Esophagus muscularis mucosa (tissue), 4 donors: ENCODE data around the gene BMP2K. TPM values are rescaled to one million over a fixed set of nuclear protein-coding genes. Genes with fewer than 3 reads are reported as not detected.

ENCODE experiments used
- DNase-seq: peaks from one replicate; pipeline ENCODE4 v3.0.0-alpha.2; 2017; ENCODE audit errors: extremely low spot score
- H3K27ac ChIP-seq, 4 donors: fragments of 200-600 bp; sonication (generic); replicated peaks in 1 of 4; 1 replicate in 3 of 4; 2 replicates in 1 of 4; pipeline ENCODE4 v1.5.1; 2016 to 2019; ENCODE audit warnings: mild to moderate bottlenecking in 1 of 4
- H3K27me3 ChIP-seq, 4 donors: fragments of 200-600 bp; sonication (generic); one replicate each; pipeline versions ENCODE4 v1.5.1 to v1.6.0; 2016 to 2019
- H3K36me3 ChIP-seq, 4 donors: fragments of 200-600 bp; sonication (generic); one replicate each; pipeline ENCODE4 v1.5.1; 2016 to 2019
- H3K4me1 ChIP-seq, 4 donors: fragments of 200-600 bp; sonication (generic); one replicate each; pipeline ENCODE4 v1.5.1; 2016 to 2019
- H3K4me3 ChIP-seq, 4 donors: fragments of 200-600 bp; sonication (generic); 1 replicate in 2 of 4; 2 replicates in 2 of 4; pipeline ENCODE4 v1.5.1; 2016 to 2019; ENCODE audit warnings: mild to moderate bottlenecking in 4 of 4, moderate library complexity in 1 of 4
- H3K9me3 ChIP-seq, 4 donors: fragments of 200-600 bp; sonication (generic); 1 replicate in 3 of 4; 2 replicates in 1 of 4; pipeline ENCODE4 v1.5.1; 2016 to 2019
- EP300 ChIP-seq: sonication (generic); formaldehyde crosslinking; IDR thresholded peaks from one replicate; pipeline ENCODE4 v1.6.1; 2017; ENCODE audit warnings: antibody characterized with exemption
- POLR2A ChIP-seq: fragments of 450-650 bp; IDR thresholded peaks from one replicate; pipeline ENCODE4 v1.6.1; 2017; ENCODE audit warnings: antibody characterized with exemption, moderate library complexity, mild to moderate bottlenecking, low read depth
- POLR2AphosphoS5 ChIP-seq, 2 donors: sonication (generic); formaldehyde crosslinking; IDR thresholded peaks; one replicate each; pipeline ENCODE4 v1.6.1; 2017; ENCODE audit warnings: antibody characterized with exemption in 2 of 2
- WGBS: methylation state at CpG from one replicate; pipeline ENCODE4 v1.1.5; 2018; 5-methylcytosine and 5-hydroxymethylcytosine counted together
- intact Hi-C: fragments of 100-400 bp; cut with DNase I; formaldehyde crosslinking; loops from one replicate; pipeline ENCODE4 v1.15.1; 2023
- total RNA-seq, 4 donors: library from RNA; depleted of rRNA; stranded (reverse); fragments of >200 nt; gene quantifications; one replicate each; pipeline versions ENCODE4 v1.1.0 to v1.2.1, GENCODE V29; 2016
- TF ChIP-seq, protein P1 (sequence below), 3 experiments: fragments of 200-600 bp in 2 of 3; fragments of 450-650 bp in 1 of 3; sonication (generic) in 2 of 3; IDR thresholded peaks; one replicate each; pipeline ENCODE4 v1.5.1; 2017 to 2019; ENCODE audit warnings: antibody characterized with exemption in 3 of 3, mild to moderate bottlenecking in 2 of 3, moderate library complexity in 1 of 3

BMP2K gene
- total RNA-seq, 4 donors from 2014 or later, result 42.5 to 53.0 (median 45.0) TPM

DNA sequence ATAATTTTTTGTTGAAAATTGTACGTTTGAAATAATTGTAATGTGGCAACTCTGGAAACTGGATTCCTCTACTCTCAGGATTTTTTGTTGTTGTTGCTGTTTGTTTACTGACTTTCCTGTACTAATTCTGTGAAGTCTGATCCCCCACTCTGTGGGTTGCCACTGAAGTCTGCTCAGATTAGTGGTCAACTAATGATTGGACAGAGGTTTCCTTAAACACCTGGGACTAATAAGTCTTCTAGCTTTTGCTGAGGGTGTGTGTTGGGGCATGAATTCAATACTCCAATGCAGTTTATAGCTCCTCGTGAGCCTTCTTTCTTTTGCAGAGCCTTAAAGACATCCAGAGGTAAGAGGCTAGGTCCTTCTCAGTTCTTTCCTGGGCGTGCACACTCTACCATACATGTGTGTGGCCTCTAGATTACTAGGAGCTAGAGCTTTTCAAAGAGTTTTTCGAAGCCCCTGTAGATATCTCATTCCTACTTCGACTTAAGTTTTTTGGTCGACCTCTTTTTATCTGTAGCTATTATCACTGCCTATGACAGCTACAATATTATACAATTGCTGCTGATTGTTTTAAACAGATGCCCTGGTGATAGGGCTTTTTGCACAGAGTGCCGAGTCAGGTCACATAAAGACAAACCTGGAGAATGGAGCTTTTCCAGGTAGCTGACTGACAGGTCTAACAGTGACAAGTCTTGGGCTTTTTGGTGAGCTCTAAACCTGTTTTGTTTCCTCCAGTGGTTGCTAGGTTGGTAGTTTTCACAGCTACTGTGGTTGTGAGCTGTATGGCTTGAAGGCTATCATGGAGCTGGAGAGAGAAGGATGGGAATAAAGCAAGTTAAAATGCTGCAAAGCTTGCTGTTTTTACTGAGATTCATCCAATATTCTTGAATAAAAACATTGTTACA lies 34.0 kb downstream of the BMP2K start:
- Histone ChIP-seq H3K27me3 (no peaks in the 10 kb centered on the region), H3K9me3 (peaks cover 0 to 8% (median 8%) of the 10 kb centered on the region in 4 donors), H3K36me3 (no peaks in the 10 kb centered on the region), H3K27ac (no peak overlapping the region), H3K4me3 (no peak overlapping the region), H3K4me1 (peaks cover 0 to 21% (median 18%) of the 10 kb centered on the region in 4 donors)
- TF ChIP-seq POLR2A (no peak), POLR2AphosphoS5 (IDR thresholded peaks at IDR 0.05) (no peak), EP300 (no peak)
- TF ChIP-seq, protein P1, sequence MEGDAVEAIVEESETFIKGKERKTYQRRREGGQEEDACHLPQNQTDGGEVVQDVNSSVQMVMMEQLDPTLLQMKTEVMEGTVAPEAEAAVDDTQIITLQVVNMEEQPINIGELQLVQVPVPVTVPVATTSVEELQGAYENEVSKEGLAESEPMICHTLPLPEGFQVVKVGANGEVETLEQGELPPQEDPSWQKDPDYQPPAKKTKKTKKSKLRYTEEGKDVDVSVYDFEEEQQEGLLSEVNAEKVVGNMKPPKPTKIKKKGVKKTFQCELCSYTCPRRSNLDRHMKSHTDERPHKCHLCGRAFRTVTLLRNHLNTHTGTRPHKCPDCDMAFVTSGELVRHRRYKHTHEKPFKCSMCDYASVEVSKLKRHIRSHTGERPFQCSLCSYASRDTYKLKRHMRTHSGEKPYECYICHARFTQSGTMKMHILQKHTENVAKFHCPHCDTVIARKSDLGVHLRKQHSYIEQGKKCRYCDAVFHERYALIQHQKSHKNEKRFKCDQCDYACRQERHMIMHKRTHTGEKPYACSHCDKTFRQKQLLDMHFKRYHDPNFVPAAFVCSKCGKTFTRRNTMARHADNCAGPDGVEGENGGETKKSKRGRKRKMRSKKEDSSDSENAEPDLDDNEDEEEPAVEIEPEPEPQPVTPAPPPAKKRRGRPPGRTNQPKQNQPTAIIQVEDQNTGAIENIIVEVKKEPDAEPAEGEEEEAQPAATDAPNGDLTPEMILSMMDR (IDR thresholded peaks at IDR 0.05), result no peak
- 93% methylated on average over 7 of the region's 7 CpGs for WGBS
- intact Hi-C loops, result no loop called here
- DNase-seq, result no peak

GRCh38 chr4:78811034-78811433 lies 34.9 kb downstream of the BMP2K start:
- peaks cover 0 to 8% (median 8%) of the 10 kb centered on the region in 4 donors for H3K9me3 ChIP-seq
- WGBS, result 74% methylated on average over 2 of the region's 2 CpGs
- no peak overlapping the region for H3K4me3 ChIP-seq
- peaks cover 0 to 21% (median 18%) of the 10 kb centered on the region in 4 donors for H3K4me1 ChIP-seq
- no peaks in the 10 kb centered on the region for H3K36me3 ChIP-seq
- intact Hi-C loops, result no loop called here
- no peak for DNase-seq
- H3K27me3 ChIP-seq, result no peaks in the 10 kb centered on the region
- H3K27ac ChIP-seq, result no peak overlapping the region
- TF ChIP-seq EP300 (no peak), POLR2A (no peak)
- TF ChIP-seq, protein P1 (IDR thresholded peaks at IDR 0.05), result no peak

GRCh38 chr4:78818530-78819079 lies 42.5 kb downstream of the BMP2K start:
- no peak for DNase-seq
- no peaks in the 10 kb centered on the region for H3K36me3 ChIP-seq
- TF ChIP-seq EP300 (no peak), POLR2A (no peak), POLR2AphosphoS5 (IDR thresholded peaks at IDR 0.05) (no peak)
- TF ChIP-seq, protein P1 (IDR thresholded peaks at IDR 0.05), result no peak
- no peaks in the 10 kb centered on the region for H3K27me3 ChIP-seq
- 93% methylated on average over 4 of the region's 4 CpGs for WGBS
- no peaks in the 10 kb centered on the region for H3K9me3 ChIP-seq
- intact Hi-C loops, result no loop called here
- no peaks in the 10 kb centered on the region for H3K4me1 ChIP-seq
- no peak overlapping the region for H3K27ac ChIP-seq
- no peak overlapping the region for H3K4me3 ChIP-seq

DNA sequence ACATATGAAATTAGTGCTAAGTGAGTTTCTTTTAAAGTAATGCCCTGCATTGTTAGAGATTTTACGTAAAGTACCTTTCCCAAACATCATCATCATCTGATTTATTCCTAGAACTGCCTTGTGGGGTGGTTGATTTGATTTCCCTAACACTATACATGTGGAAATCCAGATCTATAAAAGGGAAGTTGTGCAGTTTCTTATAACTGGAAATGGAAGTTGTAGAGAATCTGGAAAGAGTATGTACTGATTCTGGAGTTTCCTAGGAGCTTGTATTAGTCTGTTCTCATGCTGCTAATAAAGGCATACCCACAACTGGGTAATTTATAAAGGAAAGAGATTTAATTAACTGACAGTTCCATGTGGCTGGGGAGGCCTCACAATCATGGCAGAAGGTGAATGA lies 47.9 kb downstream of the BMP2K start:
- TF ChIP-seq, protein P1 (IDR thresholded peaks at IDR 0.05), result no peak
- TF ChIP-seq EP300, result no peak
- no peak for TF ChIP-seq POLR2AphosphoS5 (IDR thresholded peaks at IDR 0.05)
- TF ChIP-seq POLR2A, result no peak
- H3K36me3 ChIP-seq, result peaks cover 5 to 29% (median 20%) of the 10 kb centered on the region in 4 donors

More for the DNA sequence above, 47.9 kb downstream of the BMP2K start:
- intact Hi-C loops, result no loop called here
- Histone ChIP-seq H3K27ac (no peak overlapping the region), H3K4me3 (no peak overlapping the region), H3K27me3 (no peaks in the 10 kb centered on the region), H3K9me3 (no peaks in the 10 kb centered on the region), H3K4me1 (no peaks in the 10 kb centered on the region)
- WGBS, result 96% methylated on average over 1 of the region's 1 CpG
- no peak for DNase-seq
